GM12874 (cell line): ENCODE measurements around the gene KIAA1143.

Experiments
- CTCF ChIP-seq: IDR thresholded peaks from 2 replicates; pipeline ENCODE4 v1.5.1; 2011; ENCODE audit warnings: low read depth, mild to moderate bottlenecking, control low read depth, low read length, moderate library complexity; ENCODE audit not compliant: insufficient read depth

KIAA1143 gene

DNA sequence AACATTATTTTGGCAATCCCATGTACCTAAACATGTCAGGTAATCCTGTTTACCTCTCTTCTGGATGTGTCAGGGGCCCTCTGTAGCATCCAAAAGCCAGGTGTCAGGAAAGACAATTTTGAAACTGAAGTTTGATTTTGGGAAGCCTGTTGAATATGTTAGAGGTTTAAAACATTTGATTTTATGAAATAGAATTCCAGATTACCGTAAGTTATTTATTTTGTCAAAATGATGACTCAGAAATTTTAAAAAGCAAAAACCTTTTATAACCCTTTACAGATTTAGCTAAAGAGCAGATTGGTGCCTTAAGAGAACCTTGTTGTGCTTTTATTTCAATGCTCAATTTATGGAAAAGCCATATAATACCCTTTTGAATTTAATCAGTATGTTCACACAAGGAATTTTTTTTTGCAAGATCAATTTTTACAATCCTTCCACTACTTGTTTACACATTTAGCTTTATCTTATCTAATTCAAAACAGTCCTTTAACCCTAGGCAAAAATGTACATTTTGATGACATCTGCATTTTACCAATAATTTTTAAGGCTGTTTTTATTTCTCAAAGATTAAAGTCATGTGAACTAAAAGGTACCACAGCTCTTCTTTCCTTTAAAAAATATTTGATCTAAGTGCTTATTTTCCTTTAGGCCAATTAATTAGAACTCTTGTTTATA, 10.1 kb upstream of the KIAA1143 start:
- TF ChIP-seq CTCF: no peak

DNA sequence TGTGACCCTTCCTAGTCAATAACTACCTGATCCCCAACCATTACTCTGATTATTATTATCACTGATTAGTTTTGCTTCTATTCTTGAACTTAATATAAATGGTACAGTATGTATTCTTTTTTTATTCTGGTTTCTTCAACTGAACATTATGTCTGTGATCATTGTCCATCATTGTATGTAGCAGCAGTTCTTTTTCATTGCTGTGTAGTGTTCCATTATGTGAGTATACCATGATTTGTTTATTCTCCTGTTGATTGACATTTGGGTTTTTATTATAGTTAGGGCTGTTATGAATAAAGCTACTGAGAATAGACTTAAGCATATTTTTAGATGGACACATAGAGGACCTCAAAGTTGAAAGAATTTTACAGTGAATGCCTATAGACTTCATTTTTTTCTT, 2.8 kb upstream of the KIAA1143 start:
- TF ChIP-seq CTCF: no peak

- TF ChIP-seq CTCF: no peak
Measured at GRCh38 chr3:44762690-44763089, 1.3 kb upstream of the KIAA1143 start.

- TF ChIP-seq CTCF: no peak
Measured at GRCh38 chr3:44762170-44762677, 805 bp upstream of the KIAA1143 start.

DNA sequence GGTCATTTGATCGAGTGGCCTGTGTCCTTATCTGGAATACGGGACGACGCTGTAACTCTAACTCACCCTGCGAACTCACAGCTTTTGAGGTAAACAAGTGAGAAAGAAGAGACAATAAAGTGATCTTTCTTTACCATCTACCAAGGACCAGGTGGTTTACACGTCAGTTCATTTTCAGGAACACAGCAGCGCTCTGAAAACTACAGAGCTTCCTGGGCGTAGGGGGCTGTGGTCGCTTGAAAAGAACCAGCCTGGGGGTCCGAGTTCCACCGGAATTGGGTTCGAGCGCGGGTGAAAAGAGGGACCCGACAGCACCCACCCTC, 357 bp downstream of the KIAA1143 start:
- TF ChIP-seq CTCF: no peak

DNA sequence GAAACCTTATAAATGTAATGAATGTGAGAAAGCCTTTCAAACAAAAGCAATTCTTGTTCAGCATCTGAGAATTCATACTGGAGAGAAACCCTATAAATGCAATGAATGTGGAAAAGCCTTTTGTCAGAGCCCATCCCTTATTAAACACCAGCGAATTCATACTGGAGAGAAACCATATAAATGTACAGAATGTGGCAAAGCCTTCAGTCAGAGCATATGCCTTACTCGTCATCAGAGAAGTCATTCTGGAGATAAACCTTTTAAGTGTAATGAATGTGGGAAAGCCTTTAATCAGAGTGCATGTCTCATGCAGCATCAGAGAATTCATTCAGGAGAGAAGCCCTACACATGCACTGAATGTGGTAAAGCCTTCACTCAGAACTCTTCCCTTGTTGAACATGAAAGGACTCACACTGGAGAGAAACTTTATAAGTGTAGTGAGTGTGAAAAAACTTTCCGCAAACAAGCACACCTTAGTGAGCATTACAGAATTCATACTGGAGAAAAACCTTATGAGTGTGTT, 26.7 kb downstream of the KIAA1143 start:
- TF ChIP-seq CTCF: no peak

DNA sequence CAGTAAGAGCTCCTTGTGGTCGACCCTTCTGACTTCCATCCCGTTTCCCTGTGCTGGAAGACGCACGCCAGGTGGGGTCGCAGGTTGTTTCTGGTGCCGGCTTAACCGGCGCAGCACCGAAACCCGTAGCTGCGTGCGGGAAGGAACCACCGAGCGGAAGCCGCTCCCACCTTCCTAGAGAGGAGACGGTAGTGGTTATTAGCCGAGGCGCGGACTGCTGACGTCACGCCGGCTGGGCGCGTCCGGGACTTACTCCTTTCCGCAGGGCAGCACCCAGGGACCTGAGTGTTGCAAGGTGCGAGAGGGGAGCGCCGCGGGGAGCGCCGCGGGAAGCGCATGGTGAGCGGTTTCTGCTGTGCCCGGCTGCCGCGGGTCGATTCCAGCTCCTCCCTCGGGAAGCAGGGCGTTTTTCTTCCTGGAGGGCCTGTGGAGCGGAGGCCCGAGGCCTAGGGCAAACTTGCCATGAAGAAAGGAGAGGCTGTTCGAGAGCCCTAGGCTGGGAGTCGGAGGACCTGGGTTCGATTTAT, 32.0 kb downstream of the KIAA1143 start, which contains the start of gene ZNF501:
TSS of gene ZNF501 (plus strand) at position 252 of the 527 bp plus-strand sequence. CDS start 4,787 bp downstream, outside the sequence.
- no peak for TF ChIP-seq CTCF
